HG03066 (cell line): Measurements from ENCODE around the gene PDGFRB.

Source experiments
- ATAC-seq: cut with Tn5 transposase; IDR thresholded peaks from one replicate; pipeline ENCODE4 v1.9.1; 2021; ENCODE audit warnings: low read depth; ENCODE audit not compliant: unreplicated experiment

PDGFRB gene

GRCh38 chr5:150070821-150071220 lies 84.8 kb downstream of the PDGFRB start:
- ATAC-seq = no peak

DNA sequence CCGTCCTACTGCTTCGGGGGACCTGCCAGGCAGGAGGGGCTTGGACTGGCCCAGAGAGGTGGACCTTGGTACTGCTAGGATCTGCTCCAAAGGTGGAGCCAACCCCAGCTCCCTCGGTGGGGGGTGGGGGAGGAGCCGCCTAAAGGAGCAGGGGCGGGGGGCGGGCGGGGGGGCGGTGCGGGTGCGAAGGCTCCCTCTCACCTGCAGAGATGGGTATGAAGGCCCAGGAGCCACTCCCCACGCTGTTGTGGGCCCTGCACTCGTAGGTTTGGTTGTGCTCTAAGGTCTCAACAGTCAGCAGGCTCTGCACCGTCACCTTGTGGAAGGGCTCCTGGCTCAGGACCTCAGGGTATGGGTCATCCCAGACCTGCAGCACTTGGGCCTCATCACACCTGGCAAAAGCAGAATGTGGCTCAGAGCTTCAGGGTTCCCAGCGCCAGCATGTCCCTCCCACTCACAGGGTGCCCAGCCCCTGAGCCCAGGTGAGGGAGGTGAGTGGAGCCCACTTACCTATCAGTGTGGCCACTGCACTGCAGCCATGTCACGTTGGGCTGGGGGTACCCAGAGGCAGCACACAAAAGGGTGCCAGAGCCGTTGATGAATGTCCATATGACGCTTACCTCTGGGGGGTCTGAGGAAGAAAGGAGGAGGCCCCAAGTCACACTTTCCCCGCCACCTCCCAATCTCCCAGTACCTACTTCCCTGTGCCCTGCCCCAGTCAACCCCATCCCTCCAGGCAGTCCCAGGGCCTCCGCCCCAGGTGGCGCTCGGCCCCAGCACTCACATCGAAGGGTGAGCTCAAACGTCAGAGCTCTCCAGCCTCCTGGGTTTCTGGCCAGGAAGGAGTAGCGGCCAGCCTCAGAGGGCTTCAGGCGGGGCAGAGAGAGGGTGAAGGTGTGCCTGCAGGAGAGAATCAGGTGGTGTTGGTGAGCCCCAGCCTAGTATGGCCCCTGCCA lies 85.7 kb downstream of the PDGFRB start:
- ATAC-seq = no peak

- no peak for ATAC-seq
Measured at GRCh38 chr5:150068961-150069645, 86.5 kb downstream of the PDGFRB start.

- no peak for ATAC-seq
Measured at GRCh38 chr5:150068472-150068871, 87.2 kb downstream of the PDGFRB start.

GRCh38 chr5:150068071-150068470 lies 87.6 kb downstream of the PDGFRB start:
- ATAC-seq = no peak

GRCh38 chr5:150067405-150067960 lies 88.2 kb downstream of the PDGFRB start:
- ATAC-seq = no peak

DNA sequence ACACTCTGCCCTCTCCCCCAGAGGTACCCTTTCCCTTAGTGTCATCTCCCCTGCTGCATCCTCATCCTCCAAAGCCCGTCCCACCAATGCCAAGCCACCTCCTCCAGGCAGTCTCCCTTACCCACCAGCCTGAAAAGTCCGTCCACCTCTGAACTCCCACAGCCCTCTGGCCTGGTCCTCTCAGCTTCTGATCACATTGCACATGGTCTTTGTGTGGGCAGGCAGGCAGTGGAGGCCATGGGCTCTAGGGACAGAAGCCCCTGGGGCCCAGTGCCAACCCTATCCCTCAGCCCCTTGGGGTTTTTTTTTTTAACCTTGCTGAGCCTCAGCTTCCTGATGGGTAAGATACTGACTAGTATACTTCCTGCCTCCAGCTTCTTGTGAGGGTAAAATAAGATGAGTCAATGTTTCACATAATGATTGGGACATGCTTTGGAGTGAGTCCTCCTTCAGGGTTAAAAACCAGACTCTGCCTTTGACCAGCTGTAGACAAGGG lies 88.7 kb downstream of the PDGFRB start:
- no peak for ATAC-seq

GRCh38 chr5:150066436-150066835 lies 89.2 kb downstream of the PDGFRB start:
- no peak for ATAC-seq

DNA sequence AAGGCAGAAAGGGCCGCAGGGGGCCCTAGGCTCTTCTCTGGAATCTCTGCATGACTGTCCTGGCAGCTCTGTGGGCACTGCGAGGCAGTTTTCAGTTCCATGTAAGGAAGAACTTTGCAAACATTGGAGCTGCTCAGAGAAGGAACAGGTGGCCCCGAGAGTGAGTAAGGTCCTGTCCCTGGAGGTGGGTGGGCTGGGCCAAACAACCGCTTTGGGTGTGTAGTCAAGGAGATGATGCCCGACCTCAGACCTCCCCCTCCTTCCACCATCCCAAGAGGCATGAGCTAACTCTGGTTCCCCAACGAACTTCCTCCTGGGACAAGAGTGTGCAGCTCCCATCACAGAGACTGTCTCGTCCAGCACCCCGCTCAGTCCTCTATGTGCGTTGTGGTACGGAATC lies 89.8 kb downstream of the PDGFRB start:
- no peak for ATAC-seq

- ATAC-seq = no peak
Measured at GRCh38 chr5:150065346-150065745, 90.3 kb downstream of the PDGFRB start.

- ATAC-seq = no peak
Measured at GRCh38 chr5:150064681-150065220, 90.9 kb downstream of the PDGFRB start.
